ENCODE data around the gene GRIK2. TPM values are rescaled to one million over a fixed set of nuclear protein-coding genes. Genes with fewer than 3 reads are reported as not detected.

GRIK2 gene
- total RNA-seq, 2 experiments from 2014 or later = not detected

DNA sequence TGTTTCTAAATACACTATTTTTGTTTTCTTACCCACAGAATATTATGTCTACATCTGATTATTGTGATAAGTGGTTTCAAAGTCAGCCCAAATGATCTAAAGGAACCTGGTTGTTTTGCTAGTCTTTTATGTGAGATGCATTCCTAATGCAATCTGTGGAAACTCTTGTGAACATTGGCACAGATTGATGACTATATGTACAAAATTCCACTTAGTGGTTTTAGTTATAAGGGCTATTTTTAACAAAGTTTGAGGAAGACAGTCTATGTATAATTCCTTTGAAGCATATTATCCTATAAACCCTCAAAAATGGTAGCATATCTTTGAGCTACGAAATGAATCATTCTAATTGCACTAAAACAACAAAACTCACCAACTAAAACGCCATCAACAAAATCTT lies 140.9 kb downstream of the GRIK2 start:
- Mint-ChIP-seq H3K9me3 (peaks cover 5% of the 10 kb centered on the region), H3K4me1 (ENCODE audit: low read depth) (no peaks in the 10 kb centered on the region), H3K36me3 (no peaks in the 10 kb centered on the region), H3K27me3 (no peaks in the 10 kb centered on the region), H3K4me3 (no peak overlapping the region), H3K27ac (no peak overlapping the region)
- ChIA-PET POLR2A (no interaction called here), CTCF (no interaction called here)
- intact Hi-C loops (cut with micrococcal nuclease) = no loop called here
- no peak for DNase-seq

GRCh38 chr6:101534821-101535220 lies 141.3 kb downstream of the GRIK2 start:
- CTCF ChIA-PET = no interaction called here

GRCh38 chr6:101537753-101538316 lies 144.3 kb downstream of the GRIK2 start:
- no peaks in the 10 kb centered on the region for H3K4me1 Mint-ChIP-seq (ENCODE audit: low read depth)
- H3K9me3 Mint-ChIP-seq = peaks cover 2% of the 10 kb centered on the region
- POLR2A ChIA-PET = no interaction called here
- H3K27ac Mint-ChIP-seq = no peak overlapping the region
- H3K36me3 Mint-ChIP-seq = no peaks in the 10 kb centered on the region
- H3K4me3 Mint-ChIP-seq = no peak overlapping the region
- CTCF ChIA-PET = interaction anchor here (0.6 kb wide), 1 partner anchor 328 kb away, joined by 3 read pairs; no protein-coding TSS in a partner anchor
- intact Hi-C loops (cut with micrococcal nuclease) = no loop called here
- no peaks in the 10 kb centered on the region for H3K27me3 Mint-ChIP-seq
- no peak for DNase-seq

More at GRCh38 chr6:101534821-101535220, 141.3 kb downstream of the GRIK2 start:
- no peaks in the 10 kb centered on the region for H3K27me3 Mint-ChIP-seq
- no peaks in the 10 kb centered on the region for H3K36me3 Mint-ChIP-seq
- intact Hi-C loops (cut with micrococcal nuclease) = no loop called here
- H3K9me3 Mint-ChIP-seq = peaks cover 5% of the 10 kb centered on the region
- no peak overlapping the region for H3K4me3 Mint-ChIP-seq
- H3K27ac Mint-ChIP-seq = no peak overlapping the region
- H3K4me1 Mint-ChIP-seq (ENCODE audit: low read depth) = no peaks in the 10 kb centered on the region
- POLR2A ChIA-PET = no interaction called here
- DNase-seq = no peak

GRCh38 chr6:101539510-101540245 lies 146.2 kb downstream of the GRIK2 start:
- intact Hi-C loops (cut with micrococcal nuclease) = no loop called here
- no peaks in the 10 kb centered on the region for H3K9me3 Mint-ChIP-seq
- POLR2A ChIA-PET = no interaction called here
- no peaks in the 10 kb centered on the region for H3K27me3 Mint-ChIP-seq
- H3K27ac Mint-ChIP-seq = no peak overlapping the region
- DNase-seq = no peak
- no peak overlapping the region for H3K4me3 Mint-ChIP-seq
- no peaks in the 10 kb centered on the region for H3K4me1 Mint-ChIP-seq (ENCODE audit: low read depth)
- CTCF ChIA-PET = no interaction called here
- no peaks in the 10 kb centered on the region for H3K36me3 Mint-ChIP-seq

GRCh38 chr6:101541894-101542293 lies 148.4 kb downstream of the GRIK2 start:
- Mint-ChIP-seq H3K4me1 (ENCODE audit: low read depth) (no peaks in the 10 kb centered on the region), H3K9me3 (no peaks in the 10 kb centered on the region), H3K36me3 (no peaks in the 10 kb centered on the region), H3K27me3 (no peaks in the 10 kb centered on the region), H3K27ac (no peak overlapping the region), H3K4me3 (no peak overlapping the region)
- POLR2A ChIA-PET = no interaction called here
- intact Hi-C loops (cut with micrococcal nuclease) = no loop called here
- CTCF ChIA-PET = no interaction called here
- no peak for DNase-seq

GRCh38 chr6:101543796-101544195 lies 150.3 kb downstream of the GRIK2 start:
- POLR2A ChIA-PET = no interaction called here
- Mint-ChIP-seq H3K36me3 (no peaks in the 10 kb centered on the region), H3K9me3 (peaks cover 4% of the 10 kb centered on the region), H3K4me1 (ENCODE audit: low read depth) (no peaks in the 10 kb centered on the region), H3K27me3 (no peaks in the 10 kb centered on the region), H3K4me3 (no peak overlapping the region), H3K27ac (no peak overlapping the region)
- CTCF ChIA-PET = no interaction called here
- intact Hi-C loops (cut with micrococcal nuclease) = no loop called here
- no peak for DNase-seq

DNA sequence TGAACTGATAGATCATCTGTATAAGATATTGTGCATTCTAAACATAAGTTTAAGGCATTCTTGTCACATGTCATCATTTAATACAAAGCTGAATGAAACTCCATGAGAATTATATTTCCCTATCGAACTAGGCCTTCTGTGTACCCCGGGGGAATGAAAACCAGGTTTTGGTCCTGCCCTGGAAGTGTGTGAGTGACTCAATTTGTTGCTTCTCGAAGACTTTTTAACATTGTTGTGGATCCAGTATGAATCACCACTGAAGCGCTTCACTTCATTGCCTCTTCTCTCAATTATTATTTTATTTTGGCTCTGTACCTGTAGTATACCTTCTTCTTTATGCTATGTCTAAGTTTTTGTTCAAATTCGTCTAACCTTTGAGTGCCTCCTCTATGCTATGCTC lies 150.8 kb downstream of the GRIK2 start:
- no peak for DNase-seq
- POLR2A ChIA-PET = no interaction called here
- no peak overlapping the region for H3K4me3 Mint-ChIP-seq
- no peak overlapping the region for H3K27ac Mint-ChIP-seq
- no peaks in the 10 kb centered on the region for H3K27me3 Mint-ChIP-seq
- H3K36me3 Mint-ChIP-seq = no peaks in the 10 kb centered on the region
- peaks cover 9% of the 10 kb centered on the region for H3K9me3 Mint-ChIP-seq
- no peaks in the 10 kb centered on the region for H3K4me1 Mint-ChIP-seq (ENCODE audit: low read depth)
- CTCF ChIA-PET = no interaction called here
- intact Hi-C loops (cut with micrococcal nuclease) = no loop called here

DNA sequence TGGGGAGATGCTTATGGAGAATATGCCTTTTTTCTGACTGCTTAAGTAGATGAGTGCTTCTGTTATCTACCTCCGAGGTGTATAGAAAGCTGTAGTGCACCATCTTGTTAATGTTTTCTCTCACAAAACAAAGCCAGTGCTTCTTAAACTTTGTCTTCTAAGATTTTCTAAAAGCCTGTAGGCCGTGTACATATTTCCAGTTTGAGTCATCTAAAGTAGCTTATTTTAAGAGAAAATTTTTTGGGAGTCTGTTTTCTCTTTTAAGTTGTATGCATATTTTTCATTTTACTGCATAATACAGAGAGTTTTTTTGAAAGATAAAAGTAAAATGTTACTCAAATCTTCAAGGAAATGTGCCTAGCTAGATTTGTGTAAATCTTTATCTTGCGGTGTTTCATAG lies 151.7 kb downstream of the GRIK2 start:
- POLR2A ChIA-PET = no interaction called here
- CTCF ChIA-PET = no interaction called here
- Mint-ChIP-seq H3K4me3 (no peak overlapping the region), H3K36me3 (no peaks in the 10 kb centered on the region), H3K9me3 (peaks cover 9% of the 10 kb centered on the region), H3K27me3 (no peaks in the 10 kb centered on the region), H3K27ac (no peak overlapping the region), H3K4me1 (ENCODE audit: low read depth) (no peaks in the 10 kb centered on the region)
- no peak for DNase-seq
- intact Hi-C loops (cut with micrococcal nuclease) = no loop called here

- Mint-ChIP-seq H3K36me3 (no peaks in the 10 kb centered on the region), H3K9me3 (peaks cover 12% of the 10 kb centered on the region), H3K4me1 (ENCODE audit: low read depth) (no peaks in the 10 kb centered on the region), H3K27me3 (no peaks in the 10 kb centered on the region), H3K27ac (no peak overlapping the region), H3K4me3 (no peak overlapping the region)
- ChIA-PET CTCF (no interaction called here), POLR2A (no interaction called here)
- intact Hi-C loops (cut with micrococcal nuclease) = no loop called here
- no peak for DNase-seq
Observed at GRCh38 chr6:101550451-101550850, 156.9 kb downstream of the GRIK2 start.

- H3K27ac Mint-ChIP-seq = no peak overlapping the region
- H3K4me3 Mint-ChIP-seq = no peak overlapping the region
- ChIA-PET CTCF (no interaction called here), POLR2A (no interaction called here)
- no peak for DNase-seq
- no peaks in the 10 kb centered on the region for H3K36me3 Mint-ChIP-seq
- no peaks in the 10 kb centered on the region for H3K27me3 Mint-ChIP-seq
- H3K9me3 Mint-ChIP-seq = peaks cover 3% of the 10 kb centered on the region
- H3K4me1 Mint-ChIP-seq (ENCODE audit: low read depth) = no peaks in the 10 kb centered on the region
- intact Hi-C loops (cut with micrococcal nuclease) = no loop called here
Observed at GRCh38 chr6:101554231-101554630, 160.7 kb downstream of the GRIK2 start.

- no peak for DNase-seq
- ChIA-PET CTCF (no interaction called here), POLR2A (no interaction called here)
- intact Hi-C loops (cut with micrococcal nuclease) = no loop called here
- no peaks in the 10 kb centered on the region for H3K4me1 Mint-ChIP-seq (ENCODE audit: low read depth)
- no peak overlapping the region for H3K27ac Mint-ChIP-seq
- H3K4me3 Mint-ChIP-seq = no peak overlapping the region
- H3K36me3 Mint-ChIP-seq = no peaks in the 10 kb centered on the region
- no peaks in the 10 kb centered on the region for H3K27me3 Mint-ChIP-seq
- H3K9me3 Mint-ChIP-seq = no peaks in the 10 kb centered on the region
Observed at GRCh38 chr6:101558712-101559111, 165.2 kb downstream of the GRIK2 start.

- DNase-seq = no peak
- ChIA-PET CTCF (no interaction called here), POLR2A (no interaction called here)
- H3K27me3 Mint-ChIP-seq = no peaks in the 10 kb centered on the region
- no peak overlapping the region for H3K4me3 Mint-ChIP-seq
- H3K36me3 Mint-ChIP-seq = no peaks in the 10 kb centered on the region
- no peaks in the 10 kb centered on the region for H3K4me1 Mint-ChIP-seq (ENCODE audit: low read depth)
- no peak overlapping the region for H3K27ac Mint-ChIP-seq
- intact Hi-C loops (cut with micrococcal nuclease) = no loop called here
- H3K9me3 Mint-ChIP-seq = peaks cover 3% of the 10 kb centered on the region
Observed at GRCh38 chr6:101572627-101573026, 179.1 kb downstream of the GRIK2 start.

- peaks cover 9% of the 10 kb centered on the region for H3K9me3 Mint-ChIP-seq
- no peaks in the 10 kb centered on the region for H3K4me1 Mint-ChIP-seq (ENCODE audit: low read depth)
- no peak for DNase-seq
- no peak overlapping the region for H3K4me3 Mint-ChIP-seq
- H3K27ac Mint-ChIP-seq = no peak overlapping the region
- ChIA-PET POLR2A (no interaction called here), CTCF (no interaction called here)
- intact Hi-C loops (cut with micrococcal nuclease) = no loop called here
- no peaks in the 10 kb centered on the region for H3K27me3 Mint-ChIP-seq
- no peaks in the 10 kb centered on the region for H3K36me3 Mint-ChIP-seq
Observed at GRCh38 chr6:101577091-101577490, 183.6 kb downstream of the GRIK2 start.
